HEK293 (cell line): Measurements from ENCODE around the gene ARMH3.

Experiments
- BCL11B ChIP-seq: fragments of 450-650 bp; formaldehyde crosslinking; IDR thresholded peaks from 2 replicates; pipeline ENCODE4 v1.5.1; 2016; ENCODE audit warnings: low read depth, missing biosample characterization, missing genetic modification characterization
- CTCF ChIP-seq: fragments of 450-650 bp; formaldehyde crosslinking; IDR thresholded peaks from 2 replicates; pipeline ENCODE4 v1.5.1; 2016; ENCODE audit warnings: missing biosample characterization, missing genetic modification characterization
- HOXA7 ChIP-seq: sonication (generic); formaldehyde crosslinking; IDR thresholded peaks from 2 replicates; pipeline ENCODE4 v1.8.1; 2022; ENCODE audit warnings: missing genetic modification reagents, borderline replicate concordance
- OVOL3 ChIP-seq: fragments of 450-650 bp; formaldehyde crosslinking; IDR thresholded peaks from 2 replicates; pipeline ENCODE4 v1.5.1; 2016; ENCODE audit warnings: missing biosample characterization, missing genetic modification characterization
- YY1 ChIP-seq: fragments of 450-650 bp; formaldehyde crosslinking; IDR thresholded peaks from 2 replicates; pipeline ENCODE4 v1.5.1; 2018; ENCODE audit warnings: missing biosample characterization, missing genetic modification characterization
- ZBTB7A ChIP-seq: fragments of 450-650 bp; formaldehyde crosslinking; IDR thresholded peaks from 2 replicates; pipeline ENCODE4 v1.5.1; 2016; ENCODE audit warnings: low read depth, missing biosample characterization, missing genetic modification characterization
- ZNF121 ChIP-seq: fragments of 450-650 bp; formaldehyde crosslinking; IDR thresholded peaks from 2 replicates; pipeline ENCODE4 v1.5.1; 2016; ENCODE audit warnings: missing biosample characterization, missing genetic modification characterization
- ZNF302 ChIP-seq: fragments of 450-650 bp; formaldehyde crosslinking; IDR thresholded peaks from 2 replicates; pipeline ENCODE4 v1.5.1; 2016; ENCODE audit warnings: missing biosample characterization, missing genetic modification characterization, low read depth
- ZNF510 ChIP-seq: fragments of 450-650 bp; formaldehyde crosslinking; IDR thresholded peaks from 2 replicates; pipeline ENCODE4 v1.5.1; 2018; ENCODE audit warnings: mild to moderate bottlenecking, missing genetic modification characterization, missing biosample characterization; ENCODE audit not compliant: insufficient replicate concordance
- TF ChIP-seq, protein P1 (sequence below): fragments of 450-650 bp; formaldehyde crosslinking; IDR thresholded peaks from 2 replicates; pipeline ENCODE4; 2016; ENCODE audit warnings: missing biosample characterization, missing genetic modification characterization

DNA sequence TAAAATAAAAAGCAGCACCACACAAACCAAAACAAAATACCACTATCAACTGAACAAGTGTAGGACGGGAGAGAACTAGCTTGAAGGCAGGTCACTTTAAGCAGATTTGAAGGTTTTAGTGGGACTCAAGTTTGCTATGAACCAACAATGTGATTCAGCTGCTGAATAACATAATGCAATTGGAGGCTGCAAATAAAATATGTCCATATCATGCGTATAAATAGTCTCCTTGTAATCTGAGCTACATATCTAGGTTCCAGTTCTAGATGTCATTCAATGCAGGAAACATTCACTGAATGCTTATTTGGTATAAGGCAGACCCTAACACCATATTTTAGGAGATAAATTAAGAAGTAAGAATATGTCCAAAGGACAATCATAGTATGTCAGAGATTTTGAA is 130.9 kb downstream of the ARMH3 start:
- no peak for TF ChIP-seq BCL11B (tag by site-specific recombination)
- no peak for TF ChIP-seq CTCF (tag by site-specific recombination)
- no peak for TF ChIP-seq ZNF510 (tag by site-specific recombination)
- TF ChIP-seq ZBTB7A (tag by site-specific recombination): no peak
- TF ChIP-seq OVOL3 (tag by site-specific recombination): no peak
- TF ChIP-seq YY1 (tag by site-specific recombination): no peak
- TF ChIP-seq, protein P1, sequence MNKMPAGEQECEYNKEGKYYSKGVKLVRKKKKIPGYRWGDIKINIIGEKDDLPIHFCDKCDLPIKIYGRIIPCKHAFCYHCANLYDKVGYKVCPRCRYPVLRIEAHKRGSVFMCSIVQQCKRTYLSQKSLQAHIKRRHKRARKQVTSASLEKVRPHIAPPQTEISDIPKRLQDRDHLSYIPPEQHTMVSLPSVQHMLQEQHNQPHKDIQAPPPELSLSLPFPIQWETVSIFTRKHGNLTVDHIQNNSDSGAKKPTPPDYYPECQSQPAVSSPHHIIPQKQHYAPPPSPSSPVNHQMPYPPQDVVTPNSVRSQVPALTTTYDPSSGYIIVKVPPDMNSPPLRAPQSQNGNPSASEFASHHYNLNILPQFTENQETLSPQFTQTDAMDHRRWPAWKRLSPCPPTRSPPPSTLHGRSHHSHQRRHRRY (tag by site-specific recombination): no peak
- TF ChIP-seq HOXA7 (CRISPR knock-in tag): no peak
- no peak for TF ChIP-seq ZNF121 (tag by site-specific recombination)
- TF ChIP-seq ZNF302: no peak
